Measurements from ENCODE around the gene MRPL49. TPM values are rescaled to one million over a fixed set of nuclear protein-coding genes. Genes with fewer than 3 reads are reported as not detected.
A peak's percentile ranks its signal among the peaks of the same experiment; 100 is the strongest.

MRPL49 gene
- total and polyA plus RNA-seq, 2 of the 8 experiments (the other 6 are each of a cell fraction or from before 2014, with no cell fraction given), result 54.0 to 84.8 TPM

GRCh38 chr11:65085446-65085845, 36.7 kb upstream of the MRPL49 start:
- Histone ChIP-seq H2BK12ac (ENCODE audit: low read depth, low read length) (no peak overlapping the region), H3K79me2 (ENCODE audit: control insufficient read depth in 1 of 2, insufficient read depth in 2 of 2, low read length in 2 of 2) (peaks cover 10 to 33% of the 10 kb centered on the region in 2 experiments), H3K14ac (ENCODE audit: insufficient read length) (no peak overlapping the region), H3K36me3 (ENCODE audit: control insufficient read depth in 2 of 4, insufficient read depth in 4 of 4, low read length in 3 of 4) (peaks cover 10 to 24% (median 19%) of the 10 kb centered on the region in 4 experiments), H3K9me3 (ENCODE audit: insufficient read depth in 2 of 2, low read depth in 1 of 2, low read length in 1 of 2) (no peaks in the 10 kb centered on the region), H3K27ac (ENCODE audit: low read depth, low read length) (no peak overlapping the region), H4K5ac (ENCODE audit: insufficient read length, low read depth, low read length) (no peak overlapping the region), H3K27me3 (replicated peaks in 1 of 4; ENCODE audit: control insufficient read depth in 3 of 4, extremely low read depth in 1 of 4, insufficient read depth in 3 of 4, low read length in 3 of 4) (no peaks in the 10 kb centered on the region), H2BK15ac (ENCODE audit: low read length) (no peak overlapping the region), H3K4ac (replicated peaks; ENCODE audit: insufficient read length, low read depth, low read length) (no peak overlapping the region), H4K91ac (replicated peaks; ENCODE audit: insufficient read length, low read length) (no peak overlapping the region), H2BK20ac (ENCODE audit: low read length) (no peak overlapping the region), H2AK5ac (ENCODE audit: low read depth, low read length) (no peak overlapping the region), H3K23ac (ENCODE audit: insufficient read length) (no peak overlapping the region), H3K4me2 (ENCODE audit: insufficient read depth in 1 of 2, low read depth in 2 of 2, low read length in 2 of 2) (peak overlapping the region in 1 of 2 experiments; percentile 88; a peak in 2 of 4 replicates), H4K20me1 (replicated peaks in 1 of 2; ENCODE audit: control insufficient read depth in 1 of 2, insufficient read depth in 2 of 2, low read length in 2 of 2) (peaks cover 0 to 4% of the 10 kb centered on the region in 2 experiments), H4K8ac (ENCODE audit: extremely low read depth, insufficient read depth, low read length) (no peak overlapping the region), H3K4me3 (ENCODE audit: extremely low read depth in 1 of 4, insufficient read depth in 2 of 4, low read depth in 3 of 4, low read length in 4 of 4) (peak overlapping the region in 1 of 4 experiments; percentile 99; a peak in 1 of 8 replicates), H3K4me1 (replicated peaks in 1 of 4; ENCODE audit: control insufficient read depth in 3 of 4, insufficient read depth in 4 of 4, low read length in 3 of 4) (peaks cover 0 to 9% (median 4%) of the 10 kb centered on the region in 4 experiments; a peak in 5 of 7 replicates), H2AFZ (ENCODE audit: low read length) (no peak overlapping the region), H3K23me2 (ENCODE audit: low read depth, low read length) (peaks cover 8% of the 10 kb centered on the region), H3K79me1 (ENCODE audit: low read depth, low read length) (peaks cover 22% of the 10 kb centered on the region), H3K56ac (replicated peaks; ENCODE audit: insufficient read length, low read depth, low read length) (no peak overlapping the region), H3K9ac (replicated peaks in 1 of 4; ENCODE audit: extremely low read depth in 1 of 4, low read depth in 3 of 4, low read length in 3 of 4) (no peak overlapping the region; a peak in 1 of 7 replicates), H2BK120ac (replicated peaks; ENCODE audit: low read depth, low read length) (no peak overlapping the region), H3K18ac (ENCODE audit: extremely low read depth, low read length) (no peak overlapping the region), H2BK5ac (ENCODE audit: low read depth, low read length) (no peak overlapping the region)
- TF ChIP-seq KDM5A (IDR thresholded peaks at IDR 0.05; ENCODE audit: low read length) (no peak), EZH2 (IDR thresholded peaks at IDR 0.05; ENCODE audit: low read depth, low read length, severe bottlenecking) (no peak), CTCF (IDR thresholded peaks at IDR 0.05; ENCODE audit: control extremely low read depth in 1 of 3, insufficient read depth in 1 of 3, low read depth in 1 of 3, low read length in 3 of 3) (no peak), SUZ12 (IDR thresholded peaks at IDR 0.05; ENCODE audit: low read length) (no peak), CREB1 (IDR thresholded peaks at IDR 0.05) (no peak), JUN (IDR thresholded peaks at IDR 0.05; ENCODE audit: low read depth, low read length) (no peak), GTF2F1 (IDR thresholded peaks at IDR 0.05; ENCODE audit: borderline replicate concordance, low read depth, low read length) (no peak)
- FAIRE-seq, result no peak
- DNase-seq (ENCODE audit: low read depth in 1 of 2, low spot score in 2 of 2), result no peak
- 91% methylated on average over 4 of the region's 4 CpGs; no CpG with 5 or more reads in 1 of the 2 experiments for WGBS, 2 experiments (ENCODE audit: extremely low coverage in 1 of 2, insufficient coverage in 1 of 2, insufficient read length in 1 of 2, insufficient replicate concordance in 2 of 2, low coverage in 1 of 2, low lambda C conversion rate in 2 of 2, missing lambda C conversion rate in 1 of 2)
- POLR2A ChIA-PET (ENCODE audit: partially characterized antibody), result interaction anchor here (0.7 to 16.8 kb wide), 6 partner anchors 12 to 44 kb away, joined by 3 to 230 read pairs (median 8); partner anchors contain the start of genes CDCA5, FAU, MRPL49 and VPS51
- CTCF ChIA-PET (ENCODE audit: partially characterized antibody), result interaction anchor here (0.9 to 2.3 kb wide), 2 partner anchors 25 to 199 kb away, joined by 4 to 7 read pairs; no protein-coding TSS in a partner anchor

Measured in H1 (cell line).